Activated CD8-positive, alpha-beta memory T cell treated with anti-CD3 and anti-CD28 coated beads for 24 hours (primary cell): ENCODE data around the gene SOD1.
"Not testable (repeated sequence)": the region's sequence is repeated elsewhere in the genome, so short reads cannot be mapped to it uniquely, and the experiment has no call there.

Source experiments
- DNase-seq: peaks from one replicate; pipeline ENCODE4 v3.0.0-alpha.2; 2020

SOD1 gene

GRCh38 chr21:31656199-31657095, 3.0 kb upstream of the SOD1 start:
- DNase-seq, result peak; percentile 69

GRCh38 chr21:31658053-31658452, 1.4 kb upstream of the SOD1 start:
- no peak for DNase-seq

GRCh38 chr21:31659286-31659535, 282 bp upstream of the SOD1 start:
- DNase-seq, result no peak

- no peak for DNase-seq
These were observed 719 bp downstream of the SOD1 start for GRCh38 chr21:31660259-31660565.

DNA sequence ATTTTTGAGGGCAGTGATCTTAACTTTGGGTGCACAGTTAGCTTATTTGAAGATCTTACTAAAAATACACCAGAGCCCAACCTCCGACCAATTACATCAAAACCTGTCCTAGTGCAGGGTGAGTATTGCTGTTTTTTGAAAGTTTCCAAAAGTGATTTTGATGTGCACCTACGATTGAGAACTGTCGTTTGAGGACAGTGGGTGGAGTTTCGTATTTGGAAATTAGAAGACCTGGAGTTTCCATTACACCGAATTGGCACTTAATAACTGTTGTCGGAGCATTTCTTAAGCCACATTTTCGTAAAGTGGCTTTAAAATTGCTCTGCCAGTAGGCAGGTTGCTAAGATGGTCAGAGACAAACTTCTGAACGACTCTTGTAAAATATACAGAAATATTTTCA, 1.1 kb downstream of the SOD1 start:
- DNase-seq, result no peak

GRCh38 chr21:31663584-31664249, 4.2 kb downstream of the SOD1 start:
- DNase-seq, result no peak

DNA sequence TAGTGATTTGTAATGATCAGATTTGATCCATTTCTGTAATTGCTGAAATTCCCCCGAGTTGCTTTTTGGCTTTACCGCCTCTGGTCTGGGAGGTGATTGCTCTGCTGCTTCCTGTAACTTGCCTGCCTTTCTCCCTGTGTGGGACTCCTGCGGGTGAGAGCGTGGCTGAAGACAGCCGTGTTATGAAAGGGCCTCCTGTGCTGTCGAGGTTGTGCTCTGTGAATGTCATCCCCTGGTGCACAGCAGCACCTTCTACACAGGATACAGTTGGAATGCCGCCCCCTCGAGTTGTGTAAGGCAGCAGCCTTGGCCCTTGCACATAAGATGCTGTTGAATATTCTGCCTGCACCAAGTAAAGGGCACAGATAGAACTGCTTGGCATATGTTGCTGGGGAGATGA, 5.9 kb downstream of the SOD1 start:
- no peak for DNase-seq

GRCh38 chr21:31665869-31666268, 6.4 kb downstream of the SOD1 start:
- DNase-seq, result not testable (repeated sequence)

- no peak for DNase-seq
These were observed 7.0 kb downstream of the SOD1 start for GRCh38 chr21:31666445-31667010.

- no peak for DNase-seq
These were observed 7.6 kb downstream of the SOD1 start for GRCh38 chr21:31667132-31667531.

DNA sequence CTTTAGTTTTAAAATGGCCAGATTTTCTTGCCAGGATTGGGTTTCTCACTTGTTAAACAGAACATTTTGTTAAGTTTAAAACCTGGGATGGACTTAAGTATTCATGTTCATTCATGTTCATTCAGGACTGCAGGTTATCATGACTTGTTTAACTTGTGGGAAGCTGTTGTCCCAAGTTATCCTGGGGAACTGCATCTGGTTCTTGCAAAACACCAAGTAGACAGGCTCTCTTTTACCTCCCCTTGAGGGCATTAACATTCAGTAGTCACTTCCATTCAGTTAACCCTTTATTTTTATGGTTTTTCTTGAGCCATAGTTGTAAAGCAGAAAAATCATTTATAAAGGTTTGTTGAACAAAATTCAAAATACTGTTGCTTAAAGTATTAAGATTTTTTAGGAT, 8.1 kb downstream of the SOD1 start:
- no peak for DNase-seq

GRCh38 chr21:31668651-31669491, 9.4 kb downstream of the SOD1 start:
- DNase-seq, result no peak

DNA sequence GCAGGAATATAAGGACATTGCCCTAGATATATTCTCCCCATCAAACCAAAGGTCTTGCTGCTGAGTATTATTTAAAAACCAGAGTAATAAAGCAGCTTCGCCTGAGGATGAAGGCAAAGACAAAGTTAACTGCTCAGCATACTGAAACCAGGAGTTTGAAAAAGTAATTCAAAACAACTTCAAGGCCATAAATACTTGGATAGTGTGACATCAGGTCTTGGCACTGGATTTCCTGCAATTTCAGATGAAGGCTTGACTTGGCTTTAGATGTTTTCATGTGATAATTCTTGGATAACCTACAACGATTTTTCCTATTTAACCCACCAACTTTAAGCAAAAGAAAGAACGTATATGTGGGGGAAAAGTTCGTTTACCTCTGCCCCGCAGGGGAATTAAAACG, 10.6 kb downstream of the SOD1 start:
- DNase-seq, result no peak

- DNase-seq, result no peak
These were observed 11.7 kb downstream of the SOD1 start for GRCh38 chr21:31671146-31671716.

DNA sequence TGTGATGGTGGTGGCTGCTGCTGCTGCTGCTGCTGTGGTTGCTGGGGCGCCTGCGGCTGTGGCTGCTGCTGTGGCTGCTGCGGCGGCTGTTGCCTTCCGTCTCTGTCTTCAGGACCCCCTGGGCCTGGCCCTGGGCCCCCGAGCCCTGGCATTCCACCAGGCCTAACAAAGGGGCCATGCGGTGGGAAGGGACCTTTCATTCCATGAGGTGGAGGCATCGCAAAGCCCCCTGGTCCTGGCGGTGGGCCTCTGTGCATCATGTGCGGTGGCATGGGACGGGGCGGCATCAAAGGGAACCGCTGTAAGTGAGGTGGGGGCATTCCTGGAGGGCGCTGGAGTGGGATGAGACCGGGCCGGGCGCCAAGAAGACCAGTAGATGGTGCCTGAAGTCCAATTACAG, 12.4 kb downstream of the SOD1 start:
- no peak for DNase-seq

- DNase-seq, result no peak
These were observed 13.9 kb downstream of the SOD1 start for GRCh38 chr21:31673321-31673912.

- no peak for DNase-seq
These were observed 15.8 kb downstream of the SOD1 start for GRCh38 chr21:31675318-31675717.

DNA sequence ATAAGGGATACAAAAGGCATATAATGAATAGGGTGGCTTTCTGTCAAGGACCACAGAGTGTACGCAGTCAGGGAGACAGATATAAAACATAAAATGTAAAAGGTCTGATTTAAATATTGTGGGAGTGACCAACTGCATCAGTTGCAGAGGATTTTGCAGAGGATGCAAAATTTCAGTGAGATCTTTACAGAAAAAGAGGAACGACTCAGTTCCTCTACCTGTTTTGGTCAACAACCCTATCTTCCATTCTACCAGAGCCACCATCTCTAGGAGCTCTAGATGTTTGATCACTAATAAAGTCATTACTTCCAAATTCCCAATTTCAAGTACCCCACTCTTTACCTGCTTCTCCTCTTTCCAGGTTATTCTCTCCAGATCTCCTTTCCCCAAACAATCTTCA, 16.5 kb downstream of the SOD1 start:
- DNase-seq, result no peak

- DNase-seq, result no peak
These were observed 17.6 kb downstream of the SOD1 start for GRCh38 chr21:31677047-31677446.

DNA sequence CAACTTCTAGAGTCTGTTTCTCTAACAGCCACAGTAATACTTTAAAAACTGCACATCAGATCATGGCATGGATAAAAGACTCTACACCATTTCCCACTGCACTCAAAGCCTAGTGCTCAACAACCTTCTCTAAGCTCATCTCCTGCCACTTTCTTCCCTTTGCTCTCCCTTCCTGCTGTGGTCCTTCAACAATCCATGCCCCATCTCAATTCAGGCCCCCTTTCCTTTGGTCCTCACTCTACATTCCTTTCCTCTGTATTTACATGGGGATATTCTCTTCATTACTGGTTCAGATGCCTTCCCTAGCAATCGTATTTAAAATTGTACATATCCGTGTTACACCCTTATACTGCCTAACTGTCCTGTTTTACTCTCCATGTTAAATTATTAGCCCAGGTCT, 19.0 kb downstream of the SOD1 start:
- DNase-seq, result no peak

GRCh38 chr21:31682620-31683019, 23.1 kb downstream of the SOD1 start:
- no peak for DNase-seq

- DNase-seq, result no peak
These were observed 23.5 kb downstream of the SOD1 start for GRCh38 chr21:31683029-31683428.

GRCh38 chr21:31684918-31685317, 25.4 kb downstream of the SOD1 start:
- DNase-seq, result no peak
